NCI-H1092 (cell line): ENCODE data around the gene LDHAL6B.
"Not testable (repeated sequence)": the region's sequence is repeated elsewhere in the genome, so short reads cannot be mapped to it uniquely, and the experiment has no call there.

Experiments used
- DNase-seq: peaks from one replicate; lab custom pipeline; 2025; lab: John Stamatoyannopoulos, UW

LDHAL6B gene

DNA sequence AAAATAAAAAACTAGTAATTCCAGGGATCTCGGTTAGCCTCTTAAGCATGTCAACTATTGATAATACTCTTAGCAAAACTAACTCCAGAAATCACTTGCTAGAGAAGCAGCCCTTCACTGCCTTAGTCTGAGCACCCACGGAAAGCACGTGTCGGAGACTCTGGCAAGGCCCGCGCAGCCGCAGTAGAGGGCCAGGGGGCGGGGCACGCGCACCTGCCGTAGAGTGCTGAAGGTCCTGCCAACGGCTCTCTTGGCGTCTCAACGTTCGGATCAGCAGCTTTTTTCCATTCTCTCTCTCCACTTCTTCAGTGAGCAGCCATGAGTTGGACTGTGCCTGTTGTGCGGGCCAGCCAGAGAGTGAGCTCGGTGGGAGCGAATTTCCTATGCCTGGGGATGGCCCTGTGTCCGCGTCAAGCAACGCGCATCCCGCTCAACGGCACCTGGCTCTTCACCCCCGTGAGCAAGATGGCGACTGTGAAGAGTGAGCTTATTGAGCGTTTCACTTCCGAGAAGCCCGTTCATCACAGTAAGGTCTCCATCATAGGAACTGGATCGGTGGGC is at the start of gene LDHAL6B:
TSS of gene LDHAL6B (plus strand) at position 221 of the 561 bp plus-strand sequence. CDS start at position 319, 98 bp downstream.
- no peak for DNase-seq

DNA sequence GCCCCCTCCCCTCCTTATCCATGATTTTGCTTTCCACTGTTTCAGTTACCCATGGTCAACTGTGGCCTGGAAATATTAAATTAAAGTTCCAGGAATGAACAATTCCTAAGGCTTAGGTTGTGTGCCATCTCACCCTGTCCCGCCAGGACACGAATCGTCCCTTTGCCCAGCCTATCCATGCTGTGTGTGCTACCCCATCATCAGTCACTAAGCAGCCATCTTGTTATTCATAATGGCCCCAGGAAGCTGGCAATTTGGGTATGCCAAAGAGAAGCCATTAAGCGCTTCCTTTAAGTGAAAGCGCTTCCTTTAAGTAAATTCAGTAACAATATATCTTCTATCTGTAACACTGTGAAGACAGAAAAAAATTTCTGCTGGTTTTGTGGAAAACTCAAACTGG is 49.2 kb upstream of the LDHAL6B start:
- no peak for DNase-seq

DNA sequence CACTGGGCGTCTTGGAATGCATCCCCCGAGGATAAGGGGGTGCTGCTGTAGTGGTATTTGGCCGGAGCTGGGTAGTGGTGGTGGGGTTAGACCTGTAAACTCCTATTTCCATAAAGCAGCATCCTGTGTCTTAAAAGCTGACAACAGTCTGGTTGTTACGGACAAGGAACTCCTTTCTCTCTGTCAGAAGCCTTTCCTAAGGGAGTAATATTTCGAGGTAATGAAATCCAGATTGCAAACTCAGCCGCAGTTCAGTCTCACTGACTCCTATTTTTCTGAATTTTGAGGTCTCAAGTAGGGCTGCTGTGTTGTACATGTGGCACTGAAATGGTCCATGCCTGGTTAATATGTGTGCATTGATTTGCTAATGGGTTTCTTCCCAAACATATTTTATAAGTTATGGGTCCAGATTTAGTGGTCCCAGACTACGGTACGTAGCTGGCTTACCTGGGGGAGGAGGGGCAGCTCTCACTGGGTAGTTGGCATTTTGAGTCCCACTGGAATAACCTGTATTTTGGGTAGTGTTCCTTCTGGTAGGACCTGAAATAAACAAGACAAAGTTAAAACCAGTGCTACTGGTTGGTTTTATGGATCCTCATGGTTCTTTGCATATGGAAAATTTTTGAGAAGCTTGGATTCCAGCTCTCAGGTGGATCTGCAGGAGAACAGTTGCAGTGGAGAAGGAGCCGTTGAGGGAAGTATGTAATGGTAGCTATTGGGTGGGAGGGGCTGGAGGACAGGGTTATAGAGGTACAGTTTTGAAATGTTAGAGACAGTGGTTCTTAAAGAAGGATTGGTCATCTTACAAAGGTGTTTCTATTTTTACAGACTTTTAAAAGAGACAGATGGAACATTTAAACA is 48.6 kb upstream of the LDHAL6B start:
- no peak for DNase-seq

DNA sequence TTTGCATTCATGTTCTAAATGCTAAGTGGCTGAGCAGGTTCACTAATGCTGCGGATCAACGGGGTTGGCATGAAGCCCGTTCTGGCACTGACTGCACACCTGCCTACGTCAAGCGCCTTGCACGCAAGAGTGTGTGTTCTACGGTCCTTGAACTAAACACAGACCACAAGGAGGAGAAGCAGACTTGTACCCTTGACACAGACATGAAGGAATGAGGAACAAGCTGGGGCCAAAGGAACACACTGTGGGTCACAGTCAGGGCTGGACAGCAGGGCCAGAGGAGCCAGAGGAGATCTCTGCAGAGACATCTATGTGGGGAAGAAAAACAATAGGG is 48.0 kb upstream of the LDHAL6B start:
- DNase-seq = peak; percentile 19

DNA sequence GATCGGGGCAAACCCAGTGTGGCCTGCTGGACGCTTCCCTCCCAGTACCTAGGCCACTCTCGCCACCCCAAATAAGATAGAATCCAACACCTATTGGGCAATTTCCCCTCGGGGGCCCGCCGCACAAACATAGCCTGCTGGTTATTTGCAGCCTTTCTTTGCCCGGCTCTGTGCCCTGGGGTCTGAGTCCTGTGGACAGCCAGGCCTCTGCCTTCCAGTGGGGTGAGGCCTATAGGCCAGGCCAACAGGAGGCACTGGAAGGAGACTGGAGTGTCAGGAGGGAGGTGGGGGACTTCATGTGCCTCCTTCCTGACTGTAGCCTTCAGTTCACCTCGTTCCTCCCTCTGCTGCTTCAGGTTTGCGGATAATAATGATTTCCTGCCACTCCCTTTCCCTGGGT is 47.4 kb upstream of the LDHAL6B start:
- no peak for DNase-seq

DNA sequence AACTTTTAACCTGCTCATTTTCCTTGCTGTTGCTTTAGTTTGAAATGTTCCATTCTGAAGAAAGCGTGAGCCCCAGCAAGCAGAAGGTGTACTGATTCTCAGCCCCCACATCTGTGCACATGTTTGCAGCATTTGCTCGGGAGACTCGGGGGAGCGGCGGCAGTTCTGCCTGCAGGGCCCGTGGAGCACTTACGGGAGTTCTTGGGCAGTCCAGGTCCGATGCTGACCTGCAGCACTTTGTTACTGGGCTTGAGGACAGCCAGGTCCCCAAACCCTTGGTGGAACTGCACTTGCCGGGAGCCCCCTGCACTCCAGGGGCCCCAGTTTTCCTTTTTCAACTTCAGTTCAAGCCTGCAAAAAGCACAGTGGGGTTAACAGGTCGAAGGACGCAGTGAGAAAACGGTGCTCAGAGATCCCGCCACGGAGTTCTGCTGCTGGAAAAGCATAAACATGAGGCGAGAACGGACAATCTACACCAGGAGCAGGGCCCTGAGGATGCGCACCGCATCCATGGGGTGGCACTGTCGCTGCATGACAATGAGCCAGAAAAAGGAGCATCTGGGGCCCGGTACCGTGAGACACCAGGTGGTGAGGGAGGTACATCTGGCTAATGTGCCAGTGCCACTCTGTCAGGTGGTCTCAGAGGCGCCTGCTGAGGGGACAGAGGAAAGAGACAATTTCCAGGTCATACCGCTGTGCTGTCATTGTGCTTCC is 45.6 kb upstream of the LDHAL6B start:
- DNase-seq = peak; percentile 17

DNA sequence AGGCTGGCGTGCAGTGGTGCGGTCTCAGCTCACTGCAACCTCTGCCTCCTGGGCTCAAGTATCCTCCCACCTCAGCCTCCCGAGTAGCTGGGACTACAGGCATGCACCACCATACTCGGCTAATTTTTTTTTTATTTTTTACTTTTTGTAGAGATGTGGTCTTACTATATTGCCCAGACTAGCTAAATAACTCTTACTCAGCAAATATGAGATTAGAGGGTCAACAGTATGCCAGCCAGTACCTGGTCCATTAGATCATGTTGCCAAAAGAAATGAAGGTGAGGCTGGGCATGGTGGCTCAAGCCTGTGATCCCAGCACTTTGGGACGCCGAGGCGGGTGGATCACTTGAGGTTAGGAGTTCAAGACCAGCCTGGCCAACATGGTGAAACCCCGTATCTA is 44.6 kb upstream of the LDHAL6B start:
- DNase-seq = not testable (repeated sequence)

DNA sequence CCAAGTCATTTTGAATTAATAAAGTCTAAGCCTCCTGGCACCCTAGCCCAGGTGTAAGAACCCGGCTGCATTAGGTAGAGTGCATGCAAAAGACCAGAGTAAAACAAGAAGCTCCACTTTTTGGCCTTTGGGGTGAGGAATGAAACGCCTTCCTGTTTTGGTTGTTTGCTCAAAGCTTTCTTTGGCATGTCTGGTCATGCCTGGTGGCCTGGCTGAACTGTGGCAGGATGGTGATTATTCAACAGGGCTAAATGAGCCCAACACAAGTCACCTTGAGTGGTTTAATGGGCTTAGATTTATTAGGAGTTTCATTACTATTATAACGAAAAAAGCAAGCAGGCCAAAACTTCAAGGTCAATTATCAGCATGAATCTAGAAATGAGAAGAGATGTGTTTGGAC is 40.9 kb upstream of the LDHAL6B start:
- DNase-seq = no peak

DNA sequence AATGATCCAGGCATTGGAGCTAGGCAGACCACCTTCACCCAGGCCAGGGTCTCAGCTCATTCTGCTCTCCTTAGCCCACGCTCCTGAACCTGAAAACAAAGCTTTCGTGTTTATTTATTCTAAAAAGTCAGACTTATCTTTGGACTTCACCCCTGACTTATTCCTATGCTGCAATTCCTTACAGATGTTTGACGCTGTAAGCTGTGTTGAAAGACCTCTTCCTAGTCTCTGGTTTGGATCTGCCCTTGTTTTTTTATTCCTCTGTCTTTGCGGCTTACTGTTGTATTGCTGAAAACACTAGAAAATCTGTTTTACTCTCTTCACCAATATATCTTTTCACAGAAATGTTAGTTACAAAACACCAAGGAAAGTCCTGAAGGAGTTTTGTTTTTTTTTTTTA is 40.5 kb upstream of the LDHAL6B start:
- no peak for DNase-seq

DNA sequence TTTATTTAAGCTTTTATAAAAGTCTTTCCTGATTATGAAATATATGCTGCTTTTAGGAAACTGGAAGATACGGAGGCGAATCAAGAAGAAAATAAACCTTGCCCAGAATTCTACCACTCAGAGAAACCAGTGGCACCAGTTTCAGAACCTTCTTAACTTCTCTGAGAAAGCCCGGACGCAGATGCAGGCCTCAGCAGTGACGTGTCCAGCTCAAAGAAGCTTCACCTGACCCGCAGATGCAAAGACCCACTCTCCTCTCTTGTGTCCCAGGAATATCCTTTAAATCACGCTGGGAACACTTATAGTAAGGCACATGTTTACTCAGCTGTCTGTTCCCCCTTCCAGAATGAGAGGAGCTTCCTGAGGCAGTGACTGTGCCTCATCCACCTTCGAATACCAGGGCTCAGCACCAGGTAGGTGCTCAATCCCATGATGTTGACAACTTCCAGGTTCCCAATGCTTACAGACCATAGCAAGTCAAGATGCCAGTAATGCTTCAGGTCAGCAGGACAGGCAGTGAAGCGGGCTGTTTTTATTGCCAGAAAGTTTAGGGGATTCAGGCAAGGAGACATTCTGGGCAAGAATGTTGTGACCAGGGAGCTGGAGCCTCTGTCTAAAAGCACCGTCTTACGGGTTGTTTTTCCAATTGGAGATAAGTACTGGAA is 39.9 kb upstream of the LDHAL6B start:
- DNase-seq = no peak

DNA sequence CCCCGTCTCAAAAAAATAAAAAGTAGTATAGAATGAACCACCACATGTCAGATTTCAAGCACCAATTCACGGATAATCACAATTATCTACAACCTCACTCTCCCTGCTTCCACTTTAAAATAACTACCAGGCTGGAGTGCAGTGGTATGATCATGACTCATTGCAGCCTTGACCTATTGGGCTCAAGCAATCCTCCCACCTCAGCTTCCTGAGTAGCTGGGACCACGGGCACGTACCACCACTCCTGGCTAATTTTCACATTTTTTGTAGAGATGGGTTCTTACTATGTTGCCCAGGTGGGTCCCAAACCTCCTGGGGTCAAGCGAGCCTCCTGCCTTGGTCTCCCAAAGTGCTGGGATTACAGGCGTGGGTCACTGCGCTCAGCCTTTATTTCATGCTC is 38.1 kb upstream of the LDHAL6B start:
- DNase-seq = no peak

DNA sequence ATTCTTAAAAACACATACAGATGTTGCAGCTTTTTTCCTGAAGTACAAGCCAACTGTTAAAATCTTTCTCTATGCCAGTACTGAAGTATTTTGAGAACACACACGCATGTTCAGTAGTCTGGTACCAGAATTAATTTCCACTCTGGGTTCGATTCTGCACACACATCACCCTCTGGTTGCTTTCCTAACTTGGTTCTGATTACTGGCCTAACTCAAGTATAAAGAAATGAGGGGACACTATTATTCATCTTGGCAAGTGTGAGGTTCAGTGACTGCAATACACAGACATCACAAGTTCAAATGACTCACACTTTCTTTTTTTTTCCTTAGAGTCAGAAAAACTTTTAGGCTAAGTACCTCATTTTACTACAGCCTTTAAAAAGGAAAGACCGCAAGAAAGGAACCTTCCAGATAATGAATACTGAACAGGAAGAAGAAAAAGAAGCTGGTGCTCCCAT is 37.4 kb upstream of the LDHAL6B start:
- DNase-seq = no peak

DNA sequence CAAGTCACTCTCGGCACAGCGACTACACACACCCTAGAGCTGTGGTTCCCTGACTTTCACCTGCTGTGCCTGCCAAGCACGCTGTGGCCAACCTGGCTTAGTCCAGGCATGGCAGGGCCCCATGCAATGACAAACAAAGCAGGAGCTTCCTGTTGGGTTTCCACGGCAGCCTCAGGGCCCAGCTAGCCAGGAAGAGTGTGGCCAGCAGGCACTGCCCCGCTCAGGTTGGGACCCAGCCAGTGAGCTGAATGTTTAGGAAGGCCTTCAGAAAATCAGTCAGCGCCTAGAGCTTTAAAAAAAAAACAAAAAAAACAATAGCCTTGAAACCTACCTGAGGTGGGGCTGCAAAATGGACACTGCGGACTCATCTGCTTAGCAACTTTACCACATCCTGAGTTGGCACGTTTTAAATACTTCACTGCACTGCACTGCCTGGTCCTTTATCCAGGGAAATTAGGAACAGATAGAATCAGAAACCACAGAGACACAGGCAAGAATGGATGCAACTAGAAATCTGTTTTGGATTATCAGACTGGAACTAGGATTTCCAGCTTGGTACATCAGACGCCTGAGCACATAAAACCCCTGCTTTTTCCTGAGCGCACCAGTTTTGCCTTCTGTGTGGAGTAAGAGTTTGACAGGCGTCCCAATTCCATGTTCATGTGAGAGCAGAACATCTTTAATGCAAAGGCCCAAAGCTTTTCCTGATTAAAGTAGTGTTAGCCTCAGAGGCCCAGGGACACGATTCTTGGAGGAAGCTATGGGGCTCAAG is 36.2 kb upstream of the LDHAL6B start:
- no peak for DNase-seq

DNA sequence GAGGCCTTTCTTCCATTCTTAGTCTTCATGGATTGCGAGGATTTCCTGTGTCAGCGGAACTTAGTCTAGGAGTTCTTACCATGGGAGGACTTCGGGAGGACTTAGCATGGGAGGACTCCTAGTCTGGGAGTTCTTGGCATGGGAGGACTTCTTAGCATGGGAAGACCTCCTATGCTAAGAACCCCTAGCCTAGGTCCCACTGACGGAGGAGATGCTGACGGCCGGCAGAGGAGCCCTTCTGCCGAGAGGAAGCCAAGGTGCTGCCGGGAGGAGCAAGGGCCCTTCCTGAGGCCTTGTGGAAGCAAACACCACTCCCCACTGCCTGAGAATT is 35.6 kb upstream of the LDHAL6B start:
- no peak for DNase-seq

DNA sequence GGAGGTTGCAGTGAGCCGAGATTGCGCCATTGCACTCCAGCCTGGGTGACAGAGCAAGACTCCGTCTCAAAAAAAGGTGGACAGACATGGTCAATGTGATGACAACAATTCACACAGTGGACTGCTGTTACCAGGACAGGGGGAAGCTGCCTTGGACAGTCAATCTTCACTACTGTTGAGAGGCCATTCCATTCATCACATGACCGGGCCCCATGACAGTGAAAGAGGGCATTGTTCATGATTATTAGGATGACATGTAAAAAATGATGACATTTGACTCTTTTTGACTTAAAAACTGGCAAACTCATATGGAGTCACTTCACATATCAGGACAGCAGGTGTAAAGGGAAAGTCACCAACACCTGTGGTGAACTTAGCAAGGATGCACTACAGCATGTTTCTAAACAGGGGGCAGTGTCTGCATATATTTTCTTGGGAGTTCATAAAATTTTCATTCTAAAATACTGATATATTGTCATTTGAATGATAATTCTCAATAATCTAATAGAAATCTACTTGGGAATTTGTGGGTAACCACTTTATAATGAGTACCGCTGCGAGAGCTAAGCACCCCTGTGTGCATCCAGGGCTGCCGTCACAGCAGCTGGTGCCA is 34.2 kb upstream of the LDHAL6B start:
- no peak for DNase-seq

DNA sequence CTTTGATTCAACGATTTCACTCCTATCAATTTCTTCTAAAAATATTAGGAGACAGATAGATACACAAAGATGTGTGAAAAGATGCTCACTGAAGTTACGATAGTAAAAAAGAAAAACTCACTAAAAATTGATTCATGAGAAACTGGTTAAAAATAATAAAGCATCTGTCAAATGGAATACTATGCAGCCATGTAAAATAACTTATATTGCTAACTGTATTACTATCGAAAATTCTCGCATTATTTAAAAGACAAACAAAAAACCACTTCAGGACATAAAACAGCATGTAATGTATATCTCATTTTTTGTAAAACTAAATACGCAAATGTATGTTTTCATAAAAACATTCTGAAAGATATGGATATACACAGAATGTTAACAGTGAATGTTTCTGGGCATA is 33.4 kb upstream of the LDHAL6B start:
- DNase-seq = no peak

DNA sequence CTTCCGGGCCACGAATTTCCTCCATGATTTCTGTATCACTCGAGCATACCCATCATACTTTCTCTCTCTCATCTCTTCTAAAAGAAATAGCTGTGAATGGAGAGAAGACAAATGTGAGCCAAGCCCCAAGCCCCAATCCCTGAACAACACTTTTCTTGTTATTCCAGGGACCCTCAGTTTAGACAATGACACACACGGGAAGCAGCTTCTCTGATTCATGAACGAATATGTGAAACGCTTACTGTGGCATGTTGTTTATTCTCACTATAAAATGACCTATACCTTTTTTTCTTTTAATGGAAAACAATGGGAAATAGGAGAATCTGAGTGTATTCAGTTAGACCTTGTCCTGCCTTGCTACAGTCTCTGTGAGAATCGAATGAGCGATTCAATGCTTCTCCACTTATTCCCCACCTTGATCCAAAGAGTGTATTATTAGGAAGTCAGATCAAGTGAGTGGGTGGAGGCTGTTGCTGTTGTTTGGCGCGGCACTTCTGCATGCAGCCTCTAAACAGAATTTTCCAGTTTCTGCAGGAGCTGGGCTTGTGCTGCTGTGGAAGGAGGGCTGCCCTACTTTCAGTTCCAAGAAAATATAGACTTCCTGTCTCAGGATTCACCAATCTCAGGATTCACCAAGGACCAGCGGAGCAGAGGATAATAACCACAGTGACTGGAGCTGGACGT is 32.4 kb upstream of the LDHAL6B start:
- no peak for DNase-seq

DNA sequence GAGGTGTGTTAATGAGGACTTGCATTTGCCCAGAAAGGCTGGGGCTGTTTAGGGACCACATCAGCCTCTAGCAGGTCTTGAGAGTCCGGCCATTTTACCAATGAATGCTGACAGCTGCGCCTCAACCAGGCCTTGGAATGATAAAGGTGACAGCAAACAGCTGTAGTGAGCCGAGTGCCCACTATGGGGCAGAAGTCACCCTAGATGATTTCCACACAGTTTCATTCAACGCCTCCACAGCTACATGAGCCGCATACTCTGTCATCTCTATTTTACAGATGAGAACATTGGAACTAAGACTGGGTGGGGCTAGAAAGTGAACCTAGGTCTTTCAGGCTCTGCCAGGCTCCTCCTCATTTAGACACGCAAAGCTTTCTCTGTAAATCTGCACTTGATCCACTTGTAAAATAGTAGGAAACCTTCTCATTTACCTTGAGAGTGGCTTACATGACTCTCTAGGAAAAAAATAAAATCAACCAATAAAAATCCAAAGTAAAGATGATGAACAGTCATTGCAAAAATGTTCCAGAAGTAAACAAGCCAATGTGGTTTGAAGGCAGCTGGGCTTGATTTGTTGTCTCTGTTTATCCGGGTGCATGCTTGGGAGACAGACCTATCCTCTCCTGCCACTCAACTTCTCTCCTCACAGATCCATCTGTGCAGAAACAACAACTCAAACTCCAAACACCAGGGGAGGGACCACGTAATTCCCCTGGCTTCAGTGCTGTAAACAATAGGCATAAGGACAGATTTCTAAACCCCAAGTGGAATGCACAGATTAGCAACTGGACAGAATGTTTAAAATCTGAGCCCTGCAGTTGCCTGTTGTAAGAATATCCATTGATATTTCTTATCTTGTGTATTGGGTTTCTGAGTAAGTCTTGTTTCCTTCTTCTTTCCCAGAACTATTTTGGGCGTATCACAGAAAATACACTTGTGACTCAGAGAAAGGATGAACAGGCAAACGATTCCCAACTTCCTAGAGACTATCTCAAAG is 31.5 kb upstream of the LDHAL6B start:
- peak; percentile 10 for DNase-seq

DNA sequence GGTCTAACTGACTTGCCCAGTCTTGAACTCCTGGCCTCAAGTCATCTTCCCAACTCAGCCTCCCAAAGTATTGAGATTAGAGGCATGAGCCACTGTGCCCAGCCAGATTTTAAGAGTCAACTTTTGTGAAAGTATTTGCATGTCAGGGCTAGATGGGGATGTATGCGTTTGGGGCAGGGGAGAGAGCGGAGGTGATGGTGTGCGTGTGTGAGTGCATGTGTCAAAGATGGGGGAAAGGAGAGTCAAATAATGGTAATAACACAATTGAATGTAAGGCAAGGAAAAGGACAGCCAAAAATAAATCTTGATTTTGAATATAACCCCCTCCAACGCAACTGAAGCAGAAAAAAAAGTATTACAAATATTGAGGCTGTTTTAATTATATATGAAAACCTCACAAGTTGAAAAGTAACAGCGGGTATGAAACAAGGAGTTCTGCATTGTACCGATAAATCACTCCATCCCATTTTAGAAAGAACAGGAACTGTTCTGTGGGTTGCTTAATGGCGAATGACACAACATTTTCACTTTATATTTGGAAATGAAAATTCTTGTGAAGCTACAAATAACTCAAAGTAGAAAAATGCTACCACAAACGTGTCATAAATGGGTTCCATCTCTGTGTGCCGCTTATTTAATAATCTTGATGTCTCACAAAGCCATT is 29.9 kb upstream of the LDHAL6B start:
- DNase-seq = no peak
